ENCODE measurements around the gene MME.
"Not testable (repeated sequence)": the region's sequence is repeated elsewhere in the genome, so short reads cannot be mapped to it uniquely, and the experiment has no call there.

MME gene

GRCh38 chr3:155084567-155084966 lies 4.4 kb downstream of the MME start:
- no peak for DNase-seq (ENCODE audit: low spot score)

DNA sequence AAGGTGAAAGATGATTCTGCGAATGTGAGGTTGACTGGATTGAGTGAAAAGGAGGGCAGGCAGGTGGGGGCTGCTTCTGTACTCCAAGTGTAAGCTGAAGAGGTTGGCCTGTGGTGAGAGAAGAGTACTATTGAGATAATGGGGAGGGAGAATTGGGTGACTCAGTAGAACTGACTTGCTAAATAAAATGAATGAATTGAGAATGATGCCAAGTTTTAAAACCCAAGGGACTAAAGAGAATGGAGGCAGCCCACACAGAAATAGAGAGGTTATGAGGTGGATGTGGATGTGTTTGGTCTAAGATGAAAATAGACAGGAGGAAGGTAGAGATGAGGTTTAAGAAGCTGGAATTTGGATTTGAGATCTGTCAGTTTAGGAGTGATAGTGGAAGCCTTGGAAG lies 5.9 kb downstream of the MME start:
- no peak for DNase-seq (ENCODE audit: low spot score)

DNA sequence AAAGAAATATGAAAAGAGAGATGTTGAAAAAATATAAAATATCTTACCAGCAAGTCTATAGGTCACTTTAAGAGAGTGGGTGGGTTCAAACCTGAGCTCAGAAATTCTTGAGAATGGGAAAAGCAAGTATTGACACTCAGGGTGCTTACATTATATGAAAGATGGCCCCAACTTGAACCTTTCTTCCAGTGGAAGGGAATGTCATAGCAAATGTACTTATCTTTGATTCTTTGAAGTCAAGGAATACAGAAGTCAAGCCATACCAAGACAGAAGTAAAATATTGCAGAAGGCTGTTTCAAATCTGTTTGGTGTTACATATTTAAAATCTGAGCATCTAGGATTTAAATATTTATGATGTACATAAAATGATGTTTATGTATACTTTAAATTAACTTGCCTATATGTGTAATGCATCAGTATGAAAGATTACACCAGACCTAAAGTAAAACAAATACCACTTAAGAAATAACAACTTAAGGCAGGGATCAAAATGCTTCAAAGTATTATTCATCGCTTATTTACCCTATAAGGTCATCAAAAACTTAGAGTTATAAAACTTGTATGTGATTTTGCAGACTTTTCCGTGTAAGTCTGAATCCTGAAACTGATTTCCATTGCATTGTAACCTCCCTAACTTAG lies 8.7 kb downstream of the MME start:
- no peak for DNase-seq (ENCODE audit: low spot score)

DNA sequence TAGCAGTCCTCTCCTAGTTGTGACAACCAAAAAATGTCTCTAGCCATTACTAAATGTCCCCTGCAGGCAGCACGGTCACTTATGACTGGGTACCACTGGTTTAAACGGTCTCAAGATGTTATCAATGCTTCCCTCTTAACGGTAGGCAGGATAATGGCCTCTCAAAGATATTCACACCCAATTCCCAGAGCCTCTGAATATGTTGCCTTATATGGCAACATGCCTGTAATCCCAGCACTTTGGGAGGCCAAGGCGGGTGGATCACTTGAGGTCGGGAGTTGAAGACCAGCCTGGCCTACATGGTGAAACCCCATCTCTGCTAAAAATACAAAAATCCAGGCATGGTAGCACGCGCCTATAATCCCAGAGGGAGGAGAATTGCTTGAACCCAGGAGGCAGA lies 9.4 kb downstream of the MME start:
- no peak for DNase-seq (ENCODE audit: low spot score)

DNA sequence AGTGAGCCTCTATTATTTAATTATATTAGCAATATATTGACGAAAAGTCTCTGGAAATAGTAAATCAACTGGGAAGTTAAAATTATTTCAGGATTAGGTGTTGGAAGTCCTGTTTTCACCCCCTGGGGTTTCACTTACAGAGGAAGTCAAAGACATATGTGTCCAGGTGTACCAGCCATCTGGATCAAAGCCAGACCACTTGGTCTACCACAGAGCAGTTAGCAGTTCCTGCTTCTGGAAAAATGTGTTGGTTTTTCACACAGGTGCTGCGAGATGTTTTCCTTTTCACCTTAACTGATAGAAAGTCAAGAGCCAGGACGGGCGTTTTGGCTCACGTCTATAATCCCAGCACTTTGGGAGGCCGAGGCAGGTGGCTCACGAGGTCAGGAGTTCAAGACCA lies 13.1 kb downstream of the MME start:
- no peak for DNase-seq (ENCODE audit: low spot score)

DNA sequence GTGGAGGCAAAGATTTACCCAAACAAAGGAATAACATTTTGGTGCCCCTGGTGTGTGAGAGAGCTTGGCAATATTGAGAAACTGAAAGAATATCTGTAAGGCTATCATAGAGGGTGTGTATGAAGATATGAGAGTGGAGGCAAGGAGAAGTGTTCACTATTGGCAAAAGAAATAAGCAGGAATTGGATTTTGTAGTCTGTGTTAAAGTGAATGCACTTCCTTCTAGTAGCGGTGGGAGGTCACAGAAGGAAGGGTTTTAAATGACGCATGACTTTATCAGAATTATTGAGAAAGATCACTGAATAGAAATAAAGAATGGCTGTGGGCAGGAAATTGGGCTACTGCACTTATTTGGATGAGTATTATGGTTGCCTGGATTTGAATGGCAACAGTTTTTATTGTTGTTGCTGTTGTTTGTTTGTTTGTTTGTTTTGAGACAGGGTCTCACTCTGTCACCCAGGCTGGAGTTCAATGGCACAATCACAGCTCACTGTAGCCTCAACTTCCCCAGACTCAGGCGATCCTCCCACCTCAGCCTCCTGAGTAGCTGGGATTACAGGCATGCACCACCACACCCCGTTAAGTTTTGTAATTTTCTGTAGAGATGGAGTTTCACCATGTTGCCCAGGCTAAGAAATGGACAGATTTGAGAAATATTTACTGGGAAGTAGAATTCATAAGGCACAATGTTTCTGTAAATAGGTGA lies 16.3 kb downstream of the MME start:
- DNase-seq (ENCODE audit: low spot score) = no peak

DNA sequence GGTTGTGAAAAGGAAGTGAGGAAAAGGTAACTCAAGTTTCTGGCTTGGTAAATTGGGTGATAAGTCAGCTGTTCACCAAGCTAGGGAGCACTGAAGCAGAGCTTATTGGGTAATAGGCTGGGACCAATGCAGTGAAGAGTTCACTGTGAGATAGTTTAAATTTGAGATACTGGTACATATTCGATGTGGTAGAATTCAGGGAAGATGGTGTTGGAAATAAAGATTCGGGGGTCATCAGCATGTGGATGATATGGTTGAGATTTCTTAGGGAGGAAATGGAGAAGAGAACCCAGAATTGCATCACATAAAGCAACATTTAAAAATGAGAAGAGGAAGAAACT lies 16.9 kb downstream of the MME start:
- no peak for DNase-seq (ENCODE audit: low spot score)

DNA sequence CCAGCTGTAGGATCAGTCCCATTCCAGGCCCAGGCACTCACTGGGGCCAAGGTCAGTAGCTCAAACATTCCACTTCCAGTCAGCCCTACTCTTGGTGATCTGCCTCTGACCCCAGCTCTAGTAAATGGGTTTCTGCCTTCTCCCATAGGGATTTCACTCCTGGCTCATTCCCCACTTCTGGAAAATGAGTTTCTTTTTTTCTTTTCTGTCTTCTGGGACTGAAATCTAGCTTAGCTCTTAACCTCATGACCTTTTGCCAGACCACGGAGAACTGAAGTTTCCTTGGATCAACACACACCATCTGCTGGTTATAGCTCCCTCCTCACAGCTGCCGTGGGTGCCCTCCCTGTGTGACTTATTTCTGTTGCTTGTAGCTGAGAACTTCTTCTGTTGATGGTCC lies 21.3 kb downstream of the MME start:
- DNase-seq (ENCODE audit: low spot score) = no peak

GRCh38 chr3:155102329-155102728 lies 22.2 kb downstream of the MME start:
- DNase-seq (ENCODE audit: low spot score) = no peak

- no peak for DNase-seq (ENCODE audit: low spot score)
These were observed 23.6 kb downstream of the MME start for GRCh38 chr3:155103686-155104085.

DNA sequence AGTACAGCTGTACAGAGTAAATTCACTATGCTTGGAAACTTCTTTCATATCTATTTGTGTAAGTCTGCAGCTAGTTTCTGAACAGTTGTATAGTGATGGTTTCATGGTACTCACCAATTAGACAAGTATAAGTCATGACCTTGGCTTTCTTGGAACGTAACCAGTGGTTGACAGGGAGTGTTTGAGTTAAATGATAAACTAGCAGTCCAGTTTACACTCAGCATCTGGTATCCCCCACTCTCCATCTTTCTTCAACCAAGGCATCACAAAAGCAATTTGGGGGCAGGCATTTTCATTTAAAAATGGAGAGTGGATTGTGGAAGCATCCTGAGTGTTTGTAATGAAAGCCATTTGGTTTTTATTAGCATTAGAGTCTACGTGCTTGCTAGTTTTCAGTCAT lies 26.0 kb downstream of the MME start:
- DNase-seq (ENCODE audit: low spot score) = no peak

- DNase-seq (ENCODE audit: low spot score) = no peak
These were observed 29.9 kb downstream of the MME start for GRCh38 chr3:155110022-155110421.

GRCh38 chr3:155110996-155111901 lies 31.1 kb downstream of the MME start:
- no peak for DNase-seq (ENCODE audit: low spot score)

- no peak for DNase-seq (ENCODE audit: low spot score)
These were observed 31.9 kb downstream of the MME start for GRCh38 chr3:155111971-155112370.

DNA sequence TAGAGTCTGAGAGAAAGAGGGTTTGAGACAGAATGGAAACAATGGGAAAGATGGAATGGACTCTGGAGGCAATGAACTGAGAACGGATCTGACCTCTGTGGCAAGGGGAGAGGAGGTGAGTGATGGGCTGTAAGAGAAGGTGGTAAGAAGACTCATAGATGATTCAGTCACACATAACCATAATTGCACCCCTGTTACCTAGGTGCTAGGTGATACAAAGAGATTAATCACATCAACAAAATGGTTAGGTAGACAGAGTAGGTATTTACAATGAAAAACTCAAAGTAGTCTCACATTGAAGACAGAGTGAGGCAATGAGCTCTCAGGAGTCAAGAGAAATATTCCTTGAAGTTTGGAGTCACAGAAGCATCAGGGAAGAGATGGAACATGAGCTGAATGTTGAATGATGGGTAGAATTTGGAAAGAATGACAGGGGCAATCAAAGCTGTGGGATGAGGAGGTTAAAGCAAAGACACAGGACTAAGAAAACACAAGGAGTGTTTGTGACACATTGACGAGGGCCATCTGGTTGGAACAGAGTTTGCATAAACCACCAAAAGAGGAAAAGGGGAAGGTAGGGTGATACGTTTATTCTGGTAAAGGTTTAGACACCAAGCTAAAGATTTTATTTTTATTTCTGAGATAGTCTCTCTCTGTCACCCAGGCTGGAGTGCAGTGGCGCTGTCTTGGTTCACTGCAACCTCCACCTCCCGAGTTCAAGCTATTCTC lies 32.7 kb downstream of the MME start:
- no peak for DNase-seq (ENCODE audit: low spot score)

- DNase-seq (ENCODE audit: low spot score) = not testable (repeated sequence)
These were observed 44.6 kb downstream of the MME start for GRCh38 chr3:155124745-155125144.

DNA sequence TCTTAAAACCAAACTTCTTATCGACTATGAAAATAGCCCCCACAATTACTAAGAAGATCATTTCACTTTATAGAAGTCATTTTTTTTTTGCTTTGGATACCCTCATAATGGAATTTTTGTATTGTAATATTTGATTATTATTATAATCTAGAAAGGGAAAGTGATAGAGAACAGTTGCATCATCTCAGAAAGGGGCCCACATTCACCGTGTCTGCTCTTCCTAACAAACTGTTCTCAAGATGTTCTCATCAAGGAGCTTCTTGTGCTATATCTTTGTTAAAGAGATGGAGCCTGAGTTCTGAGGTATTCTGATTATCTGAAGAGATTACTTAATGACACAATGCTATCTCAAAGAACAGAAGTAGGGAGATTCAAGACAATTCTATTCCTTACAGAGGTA lies 49.3 kb downstream of the MME start:
- DNase-seq (ENCODE audit: low spot score) = no peak

GRCh38 chr3:155130001-155130400 lies 49.9 kb downstream of the MME start:
- DNase-seq (ENCODE audit: low spot score) = no peak

DNA sequence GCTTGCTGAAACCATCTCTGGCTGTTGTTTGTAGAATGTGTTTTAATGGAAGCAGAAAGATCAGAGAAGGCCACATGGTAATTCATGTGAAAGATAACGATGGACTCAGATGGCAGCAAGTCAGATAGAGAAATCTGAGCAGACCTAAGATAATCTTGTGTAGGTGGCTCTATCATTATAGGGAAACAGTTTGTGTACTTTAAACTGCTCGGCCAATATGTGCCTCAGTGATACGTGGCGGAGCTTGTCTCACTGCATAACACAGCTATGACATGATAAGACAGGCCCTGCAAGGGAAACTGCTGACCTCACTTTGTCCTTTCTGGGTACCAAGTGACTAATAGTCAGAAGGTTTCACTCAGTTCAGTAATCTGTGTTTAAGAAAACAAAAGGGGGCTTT lies 51.0 kb downstream of the MME start:
- DNase-seq (ENCODE audit: low spot score) = no peak

GRCh38 chr3:155134311-155134710 lies 54.2 kb downstream of the MME start:
- not testable (repeated sequence) for DNase-seq (ENCODE audit: low spot score)

- DNase-seq (ENCODE audit: low spot score) = no peak
These were observed 54.9 kb downstream of the MME start for GRCh38 chr3:155135003-155135402.

DNA sequence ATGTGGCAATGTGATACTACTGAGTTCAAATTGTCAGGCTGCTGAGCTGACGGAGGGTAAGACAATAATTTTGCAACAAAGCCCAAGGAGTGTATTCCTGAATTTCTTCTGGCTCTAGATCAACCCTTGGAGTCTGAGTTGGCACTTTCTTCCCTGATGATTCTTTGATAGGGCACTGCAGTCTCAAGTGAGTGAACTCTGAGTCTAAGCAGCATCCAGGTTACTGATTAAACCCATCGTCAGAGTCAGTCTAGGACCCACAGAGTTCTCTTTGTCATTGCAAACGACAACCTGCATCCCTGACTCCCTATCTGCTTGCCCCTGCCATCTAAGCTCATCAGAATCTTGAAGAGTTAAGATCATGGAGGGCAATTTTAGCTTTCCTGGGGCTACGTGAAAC lies 58.6 kb downstream of the MME start:
- no peak for DNase-seq (ENCODE audit: low spot score)
